SK-N-SH (cell line): ENCODE data around the gene ARAP2. TPM values are rescaled to one million over a fixed set of nuclear protein-coding genes. Genes with fewer than 3 reads are reported as not detected.

Experiments used
- CTCF ChIA-PET: fragments of 300-600, 350-600 bp; formaldehyde crosslinking; extraction: SDS; loops from one replicate; lab custom pipeline; 2021; lab: Yijun Ruan, JAX
- POLR2A ChIA-PET: fragments of 350-600 bp; sonication (Branson Sonifier 250); formaldehyde crosslinking; extraction: SDS; loops from one replicate; lab custom pipeline; 2020; ENCODE audit warnings: antibody characterized with exemption, inconsistent platforms; lab: Yijun Ruan, JAX
- DNase-seq: peaks from one replicate; pipeline ENCODE4 v3.0.0; 2012
- H2AFZ ChIP-seq: fragments of 200-600 bp; sonication (generic); 2 replicates; pipeline ENCODE4 v1.8.1; 2016; ENCODE audit warnings: antibody characterized with exemption, mild to moderate bottlenecking, low read depth
- H3F3A ChIP-seq: fragments of 200-600 bp; sonication (generic); replicated peaks from 2 replicates; pipeline ENCODE3; 2016; ENCODE audit warnings: antibody characterized with exemption, mild to moderate bottlenecking; ENCODE audit not compliant: insufficient read depth
- H3K27ac ChIP-seq, 2 experiments: fragments of 200-500 bp in 1 of 2; fragments of 200-600 bp in 1 of 2; sonication (Bioruptor generic) in 1 of 2; sonication (generic), shearing (Covaris generic) in 1 of 2; 2 replicates each; pipeline versions ENCODE4 v1.5.1 to v1.6.1; 2014 to 2016; ENCODE audit warnings: low read depth in 2 of 2, inconsistent platforms in 1 of 2, low read length in 1 of 2, mild to moderate bottlenecking in 1 of 2, mixed read lengths in 1 of 2
- H3K27me3 ChIP-seq: fragments of 200-600 bp; sonication (generic), shearing (Covaris generic); 2 replicates; pipeline ENCODE4 v1.6.1; 2016; ENCODE audit warnings: mixed run types; ENCODE audit not compliant: insufficient read depth
- H3K36me3 ChIP-seq, 2 experiments: fragments of 200-500 bp in 1 of 2; fragments of 200-600 bp in 1 of 2; sonication (Bioruptor generic) in 1 of 2; sonication (generic) in 1 of 2; replicated peaks in 1 of 2; 2 replicates each; pipeline versions ENCODE3 to v1.5.1; 2014 to 2016; ENCODE audit warnings: low read length in 1 of 2, mild to moderate bottlenecking in 1 of 2; ENCODE audit not compliant: insufficient read depth in 2 of 2, control insufficient read depth in 1 of 2
- H3K4me1 ChIP-seq, 2 experiments: fragments of 200-500 bp in 1 of 2; fragments of 200-600 bp in 1 of 2; sonication (Bioruptor generic) in 1 of 2; sonication (generic), shearing (Covaris generic) in 1 of 2; 2 replicates each; pipeline versions ENCODE4 v1.5.1 to v1.6.1; 2014 to 2016; ENCODE audit warnings: low read depth in 1 of 2, low read length in 1 of 2, mixed run types in 1 of 2; ENCODE audit not compliant: insufficient read depth in 2 of 2, control insufficient read depth in 1 of 2
- H3K4me2 ChIP-seq: fragments of 200-600 bp; sonication (generic), shearing (Covaris generic); 2 replicates; pipeline ENCODE4 v1.6.1; 2017; ENCODE audit warnings: mixed run types
- H3K4me3 ChIP-seq, 2 experiments: fragments of 200-500 bp in 1 of 2; fragments of 200-600 bp in 1 of 2; sonication (Bioruptor generic) in 1 of 2; sonication (generic), shearing (Covaris generic) in 1 of 2; 2 replicates each; pipeline versions ENCODE4 v1.5.1 to v1.8.1; 2014 to 2016; ENCODE audit warnings: low read depth in 2 of 2, inconsistent platforms in 1 of 2, low read length in 1 of 2, mild to moderate bottlenecking in 1 of 2, mixed read lengths in 1 of 2, moderate library complexity in 1 of 2
- H3K79me2 ChIP-seq: fragments of 200-600 bp; sonication (generic); 2 replicates; pipeline ENCODE4 v1.8.1; 2017; ENCODE audit warnings: mild to moderate bottlenecking; ENCODE audit not compliant: insufficient read depth
- H3K9ac ChIP-seq: fragments of 200-600 bp; sonication (generic); 2 replicates; pipeline ENCODE4 v1.6.1; 2017; ENCODE audit warnings: mixed run types
- H3K9me2 ChIP-seq: fragments of 200-600 bp; sonication (generic); 2 replicates; pipeline ENCODE4 v1.6.1; 2017; ENCODE audit warnings: mixed run types
- H3K9me3 ChIP-seq: fragments of 200-600 bp; sonication (generic); 2 replicates; pipeline ENCODE4 v1.6.1; 2017; ENCODE audit warnings: mixed run types, mild to moderate bottlenecking, moderate library complexity
- H4K20me1 ChIP-seq: fragments of 200-600 bp; sonication (generic); 2 replicates; pipeline ENCODE4 v1.6.1; 2017; ENCODE audit warnings: mild to moderate bottlenecking, mixed run types; ENCODE audit not compliant: insufficient read depth
- ELF1 ChIP-seq: IDR thresholded peaks from 2 replicates; pipeline ENCODE4 v1.4.0; 2012
- EZH2phosphoT487 ChIP-seq: fragments of 200-600 bp; sonication (generic); IDR thresholded peaks from 2 replicates; pipeline ENCODE4 v1.6.1; 2017; ENCODE audit warnings: low read depth, mixed run types, mild to moderate bottlenecking, antibody characterized with exemption, moderate library complexity, borderline replicate concordance
- FOSL2 ChIP-seq: IDR thresholded peaks from 2 replicates; pipeline ENCODE4 v1.4.0; 2012; ENCODE audit warnings: low read depth, mild to moderate bottlenecking, moderate library complexity, borderline replicate concordance
- FOXM1 ChIP-seq: IDR thresholded peaks from 2 replicates; pipeline ENCODE4 v1.4.0; 2012; ENCODE audit warnings: low read depth, mild to moderate bottlenecking
- GATA2 ChIP-seq: sonication (generic); formaldehyde crosslinking; IDR thresholded peaks from 2 replicates; pipeline ENCODE4 v1.5.0; 2020; ENCODE audit warnings: mild to moderate bottlenecking, missing genetic modification reagents
- JUND ChIP-seq: IDR thresholded peaks from 2 replicates; pipeline ENCODE4 v1.4.0; 2012
- MEF2A ChIP-seq: IDR thresholded peaks from 2 replicates; pipeline ENCODE4 v1.4.0; 2012; ENCODE audit warnings: low read depth, borderline replicate concordance
- MXI1 ChIP-seq: IDR thresholded peaks from 2 replicates; pipeline ENCODE4 v1.6.1; 2012; ENCODE audit warnings: mild to moderate bottlenecking, low read depth, low read length, improper control_type of control experiment
- NFIC ChIP-seq: IDR thresholded peaks from 2 replicates; pipeline ENCODE4 v1.4.0; 2012; ENCODE audit warnings: borderline replicate concordance
- NRF1 ChIP-seq: IDR thresholded peaks from 2 replicates; pipeline ENCODE4 v1.6.1; 2012; ENCODE audit warnings: low read depth, mild to moderate bottlenecking, low read length
- POLR2AphosphoS5 ChIP-seq: IDR thresholded peaks from 2 replicates; pipeline ENCODE4 v1.6.1; 2012; ENCODE audit warnings: low read depth, low read length
- RAD21 ChIP-seq: IDR thresholded peaks from 2 replicates; pipeline ENCODE4 v1.6.1; 2012; ENCODE audit warnings: mild to moderate bottlenecking, low read length
- RCOR1 ChIP-seq: fragments of 150-350 bp; IDR thresholded peaks from 2 replicates; pipeline ENCODE4 v1.6.1; 2017; ENCODE audit warnings: antibody characterized with exemption, low read length
- RXRA ChIP-seq: IDR thresholded peaks from 2 replicates; pipeline ENCODE4 v1.4.0; 2012; ENCODE audit warnings: low read depth, mild to moderate bottlenecking, borderline replicate concordance
- SIN3A ChIP-seq: IDR thresholded peaks from 2 replicates; pipeline ENCODE4 v1.6.1; 2012; ENCODE audit warnings: low read depth, mild to moderate bottlenecking, low read length, moderate library complexity, borderline replicate concordance
- TEAD4 ChIP-seq: IDR thresholded peaks from 2 replicates; pipeline ENCODE4 v1.4.0; 2012; ENCODE audit warnings: mild to moderate bottlenecking, borderline replicate concordance; ENCODE audit not compliant: insufficient read depth
- YY1 ChIP-seq: IDR thresholded peaks from 2 replicates; pipeline ENCODE4 v1.4.0; 2012; ENCODE audit warnings: low read depth, mild to moderate bottlenecking
- WGBS: methylation state at CpG from one replicate; pipeline ENCODE4 v1.1.6; 2017; ENCODE audit warnings: low lambda C conversion rate; 5-methylcytosine and 5-hydroxymethylcytosine counted together
- polyA plus RNA-seq, 3 experiments: library from polyadenylated mRNA; depleted of rRNA; stranded (reverse); fragments of >200 nt; gene quantifications; 2 replicates each; pipeline ENCODE4 v1.2.3, GENCODE V29; 2012
- TF ChIP-seq, protein P1 (sequence below): IDR thresholded peaks from 2 replicates; pipeline ENCODE4 v1.4.0; 2012; ENCODE audit warnings: low read depth, borderline replicate concordance
- TF ChIP-seq, protein P2 (sequence below): fragments of 150-350 bp; IDR thresholded peaks from 2 replicates; pipeline ENCODE4 v1.6.1; 2017; ENCODE audit warnings: antibody characterized with exemption, low read length, low read depth, borderline replicate concordance

The ARAP2 gene
- polyA plus RNA-seq, 1 of the 3 experiments (the other 2 are of a cell fraction) = not detected

DNA sequence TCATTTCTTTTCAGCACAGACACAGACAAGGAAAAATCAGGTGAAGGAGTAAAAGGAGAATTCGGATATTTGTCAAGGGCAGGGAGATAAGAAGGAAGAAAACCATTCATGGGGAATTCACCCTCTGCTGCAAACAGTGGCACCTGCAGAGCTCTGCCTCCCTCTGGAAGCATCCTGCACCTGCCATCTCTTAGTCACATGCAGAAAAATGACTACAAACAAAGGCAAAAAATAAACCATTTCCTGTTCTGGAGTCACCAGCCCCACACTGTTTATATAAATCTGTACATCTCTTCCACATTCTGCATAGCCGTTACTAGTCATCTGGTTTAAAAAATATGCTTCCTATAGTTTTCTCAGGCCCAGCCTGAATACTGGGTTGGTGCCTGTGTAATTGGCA lies 205.3 kb downstream of the ARAP2 start:
- no peak for TF ChIP-seq JUND
- no peak for TF ChIP-seq ELF1
- TF ChIP-seq RAD21 = no peak
- TF ChIP-seq TEAD4 = no peak
- no peak for TF ChIP-seq NRF1
- TF ChIP-seq SIN3A = no peak
- no peak for TF ChIP-seq RXRA
- no peak for TF ChIP-seq POLR2AphosphoS5
- no peak for TF ChIP-seq MEF2A
- no peak for TF ChIP-seq FOSL2
- no peak for TF ChIP-seq NFIC
- no peak for TF ChIP-seq RCOR1
- TF ChIP-seq, protein P1, sequence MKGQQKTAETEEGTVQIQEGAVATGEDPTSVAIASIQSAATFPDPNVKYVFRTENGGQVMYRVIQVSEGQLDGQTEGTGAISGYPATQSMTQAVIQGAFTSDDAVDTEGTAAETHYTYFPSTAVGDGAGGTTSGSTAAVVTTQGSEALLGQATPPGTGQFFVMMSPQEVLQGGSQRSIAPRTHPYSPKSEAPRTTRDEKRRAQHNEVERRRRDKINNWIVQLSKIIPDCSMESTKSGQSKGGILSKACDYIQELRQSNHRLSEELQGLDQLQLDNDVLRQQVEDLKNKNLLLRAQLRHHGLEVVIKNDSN = no peak
- TF ChIP-seq, protein P2, sequence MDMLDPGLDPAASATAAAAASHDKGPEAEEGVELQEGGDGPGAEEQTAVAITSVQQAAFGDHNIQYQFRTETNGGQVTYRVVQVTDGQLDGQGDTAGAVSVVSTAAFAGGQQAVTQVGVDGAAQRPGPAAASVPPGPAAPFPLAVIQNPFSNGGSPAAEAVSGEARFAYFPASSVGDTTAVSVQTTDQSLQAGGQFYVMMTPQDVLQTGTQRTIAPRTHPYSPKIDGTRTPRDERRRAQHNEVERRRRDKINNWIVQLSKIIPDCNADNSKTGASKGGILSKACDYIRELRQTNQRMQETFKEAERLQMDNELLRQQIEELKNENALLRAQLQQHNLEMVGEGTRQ = no peak
- no peaks in the 10 kb centered on the region for H3K9me3 ChIP-seq
- no peaks in the 10 kb centered on the region for H4K20me1 ChIP-seq
- no peak for DNase-seq
- 4% methylated on average over 2 of the region's 2 CpGs for WGBS
- H3K27ac ChIP-seq = no peak overlapping the region
- no peaks in the 10 kb centered on the region for H3K36me3 ChIP-seq
- H3K4me1 ChIP-seq = no peaks in the 10 kb centered on the region
- no peaks in the 10 kb centered on the region for H3K79me2 ChIP-seq
- no peak overlapping the region for H2AFZ ChIP-seq
- no peak overlapping the region for H3K9ac ChIP-seq
- ChIA-PET CTCF (no interaction called here), POLR2A (no interaction called here)
- no peaks in the 10 kb centered on the region for H3F3A ChIP-seq
- no peaks in the 10 kb centered on the region for H3K27me3 ChIP-seq
- no peak overlapping the region for H3K4me3 ChIP-seq
- no peaks in the 10 kb centered on the region; the same call in 1 of the 2 replicates for H3K9me2 ChIP-seq
- H3K4me2 ChIP-seq = no peak overlapping the region

DNA sequence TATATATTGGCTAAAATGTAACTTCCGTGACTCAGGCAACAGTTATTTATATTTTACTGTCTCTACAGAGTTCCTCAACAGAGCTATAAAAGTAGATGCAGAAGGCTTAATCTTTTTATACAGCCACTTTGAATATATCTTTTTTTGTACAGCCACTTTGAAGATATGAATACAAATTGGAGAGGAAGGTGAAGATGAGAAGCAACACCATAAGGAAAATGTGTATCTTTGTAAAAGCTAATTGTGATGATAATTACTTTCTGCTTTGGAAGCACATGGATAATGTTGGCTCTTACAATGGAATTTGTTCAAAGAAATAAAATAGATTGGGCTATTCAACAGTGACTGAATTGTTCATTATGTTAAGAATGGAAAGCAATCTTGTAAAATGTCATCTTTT lies 205.8 kb downstream of the ARAP2 start:
- Histone ChIP-seq H3F3A (no peaks in the 10 kb centered on the region), H3K4me3 (no peak overlapping the region), H4K20me1 (no peaks in the 10 kb centered on the region), H3K4me2 (no peak overlapping the region), H3K9me2 (no peaks in the 10 kb centered on the region; the same call in 1 of the 2 replicates), H3K27ac (no peak overlapping the region), H3K9me3 (no peaks in the 10 kb centered on the region), H3K79me2 (no peaks in the 10 kb centered on the region), H3K9ac (no peak overlapping the region), H3K36me3 (no peaks in the 10 kb centered on the region), H3K27me3 (no peaks in the 10 kb centered on the region), H3K4me1 (no peaks in the 10 kb centered on the region), H2AFZ (no peak overlapping the region)
- CTCF ChIA-PET = no interaction called here
- WGBS = 7% methylated on average over 1 of the region's 1 CpG
- POLR2A ChIA-PET = no interaction called here
- no peak for DNase-seq
- TF ChIP-seq MXI1 (no peak), YY1 (no peak), FOXM1 (no peak), SIN3A (no peak), RXRA (no peak), GATA2 (CRISPR knock-in tag) (no peak), FOSL2 (no peak), EZH2phosphoT487 (no peak)
